Stimulated activated CD4-positive, alpha-beta T cell treated with anti-CD3 and anti-CD28 coated beads, Interleukin-15, amount 100 ng/mL, for 48 hours (primary cell): ENCODE results near the gene CSRP1.
A peak's percentile ranks its signal among the peaks of the same experiment; 100 is the strongest.
"Not testable (repeated sequence)": the region's sequence is repeated elsewhere in the genome, so short reads cannot be mapped to it uniquely, and the experiment has no call there.

Experiments
- DNase-seq, 2 donors: peaks; one replicate each; pipeline ENCODE4 v3.0.0-alpha.2; 2020; ENCODE audit warnings: low read depth in 2 of 2

CSRP1 gene

GRCh38 chr1:201506557-201507359 is at the start of gene CSRP1:
CSRP1 (minus strand) TSS chr1:201507123; CDS start chr1:201496303, 10,820 bp downstream.
- peak; percentile 73 to 82 for DNase-seq

- no peak for DNase-seq
Observed at GRCh38 chr1:201555593-201555945, 48.6 kb upstream of the CSRP1 start.

GRCh38 chr1:201554789-201555592 is 48.1 kb upstream of the CSRP1 start:
- no peak for DNase-seq

- no peak for DNase-seq
Observed at GRCh38 chr1:201554190-201554600, 47.3 kb upstream of the CSRP1 start.

- DNase-seq: no peak
Observed at GRCh38 chr1:201553496-201554189, 46.7 kb upstream of the CSRP1 start.

- no peak for DNase-seq
Observed at GRCh38 chr1:201552941-201553351, 46.0 kb upstream of the CSRP1 start.

- no peak for DNase-seq
Observed at GRCh38 chr1:201551877-201552731, 45.2 kb upstream of the CSRP1 start.

GRCh38 chr1:201551096-201551495 is 44.2 kb upstream of the CSRP1 start:
- DNase-seq: no peak

- DNase-seq: not testable (repeated sequence)
Observed at GRCh38 chr1:201549522-201549921, 42.6 kb upstream of the CSRP1 start.

- no peak for DNase-seq
Observed at GRCh38 chr1:201545851-201546492, 39.0 kb upstream of the CSRP1 start.

- DNase-seq: no peak
Observed at GRCh38 chr1:201544710-201545109, 37.8 kb upstream of the CSRP1 start.

GRCh38 chr1:201543871-201544642 is 37.1 kb upstream of the CSRP1 start:
- DNase-seq: no peak

- DNase-seq: no peak
Observed at GRCh38 chr1:201542309-201543035, 35.5 kb upstream of the CSRP1 start.

GRCh38 chr1:201540846-201541735 is 34.2 kb upstream of the CSRP1 start:
- no peak for DNase-seq

- DNase-seq: no peak
Observed at GRCh38 chr1:201539561-201540431, 32.9 kb upstream of the CSRP1 start.

GRCh38 chr1:201538612-201539551 is 32.0 kb upstream of the CSRP1 start, which contains the start of gene NAV1:
NAV1 (plus strand) TSS chr1:201539127; CDS start chr1:201622885, 83,758 bp downstream.
- DNase-seq: no peak
